Loucy (cell line): Measurements from ENCODE around the gene PIGQ.

Experiments used
- EZH2phosphoT487 ChIP-seq: fragments of 200-600 bp; IDR thresholded peaks from 2 replicates; pipeline ENCODE4 v1.6.1; 2018; ENCODE audit warnings: antibody characterized with exemption, mild to moderate bottlenecking, moderate library complexity, borderline replicate concordance
- TF ChIP-seq, protein P1 (sequence below): fragments of 200-600 bp; sonication (generic); conservative IDR thresholded peaks from 2 replicates; pipeline ENCODE4 v1.5.1; 2014; ENCODE audit warnings: mild to moderate bottlenecking, antibody characterized with exemption, low read length

DNA sequence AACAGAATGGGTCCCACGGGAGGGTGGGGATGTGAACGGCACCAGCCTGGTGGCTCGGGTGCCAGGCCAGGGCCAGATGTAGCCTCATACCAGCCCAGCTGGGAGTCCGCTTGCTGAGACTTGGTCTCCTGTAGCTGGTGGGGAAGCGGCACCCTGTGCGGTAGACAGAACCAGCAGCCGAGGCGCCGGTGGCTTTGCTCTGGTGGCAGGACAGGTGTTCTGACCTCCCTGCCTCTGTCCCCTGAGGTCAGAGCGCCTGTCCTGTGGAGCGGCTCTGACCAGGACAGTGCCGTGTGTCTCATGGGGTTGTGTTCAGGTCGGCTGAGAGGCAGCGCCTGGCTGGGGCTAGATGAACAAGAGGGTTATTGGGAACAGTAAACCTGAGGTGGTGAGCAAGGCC lies 40.2 kb downstream of the PIGQ start:
- TF ChIP-seq, protein P1, sequence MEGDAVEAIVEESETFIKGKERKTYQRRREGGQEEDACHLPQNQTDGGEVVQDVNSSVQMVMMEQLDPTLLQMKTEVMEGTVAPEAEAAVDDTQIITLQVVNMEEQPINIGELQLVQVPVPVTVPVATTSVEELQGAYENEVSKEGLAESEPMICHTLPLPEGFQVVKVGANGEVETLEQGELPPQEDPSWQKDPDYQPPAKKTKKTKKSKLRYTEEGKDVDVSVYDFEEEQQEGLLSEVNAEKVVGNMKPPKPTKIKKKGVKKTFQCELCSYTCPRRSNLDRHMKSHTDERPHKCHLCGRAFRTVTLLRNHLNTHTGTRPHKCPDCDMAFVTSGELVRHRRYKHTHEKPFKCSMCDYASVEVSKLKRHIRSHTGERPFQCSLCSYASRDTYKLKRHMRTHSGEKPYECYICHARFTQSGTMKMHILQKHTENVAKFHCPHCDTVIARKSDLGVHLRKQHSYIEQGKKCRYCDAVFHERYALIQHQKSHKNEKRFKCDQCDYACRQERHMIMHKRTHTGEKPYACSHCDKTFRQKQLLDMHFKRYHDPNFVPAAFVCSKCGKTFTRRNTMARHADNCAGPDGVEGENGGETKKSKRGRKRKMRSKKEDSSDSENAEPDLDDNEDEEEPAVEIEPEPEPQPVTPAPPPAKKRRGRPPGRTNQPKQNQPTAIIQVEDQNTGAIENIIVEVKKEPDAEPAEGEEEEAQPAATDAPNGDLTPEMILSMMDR, result no peak
- TF ChIP-seq EZH2phosphoT487, result no peak
